HG03378 (cell line): ENCODE data around the gene EGFLAM.

Experiments used
- ATAC-seq: cut with Tn5 transposase; IDR thresholded peaks from one replicate; pipeline ENCODE4 v1.9.1; 2021; ENCODE audit warnings: mild to moderate bottlenecking, moderate library complexity; ENCODE audit not compliant: unreplicated experiment

EGFLAM gene

DNA sequence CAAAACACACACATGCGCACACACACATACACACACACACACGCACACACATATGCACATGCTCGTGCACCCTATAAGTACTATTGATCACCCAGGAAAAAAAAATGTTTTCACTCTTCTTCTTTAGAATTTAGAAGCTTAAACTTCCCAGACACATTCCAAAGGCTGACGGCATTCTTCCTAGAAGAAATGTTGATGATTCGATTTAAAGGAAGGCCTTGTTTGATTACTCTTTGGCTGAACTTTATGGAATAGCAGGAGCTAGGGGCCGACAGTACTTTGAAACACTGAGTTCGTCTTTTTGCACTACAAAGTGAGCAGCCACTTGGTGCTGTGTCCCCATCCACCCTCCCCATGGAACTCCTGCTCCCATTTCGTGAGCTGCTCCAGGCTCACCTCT lies 113.2 kb downstream of the EGFLAM start:
- ATAC-seq: no peak

DNA sequence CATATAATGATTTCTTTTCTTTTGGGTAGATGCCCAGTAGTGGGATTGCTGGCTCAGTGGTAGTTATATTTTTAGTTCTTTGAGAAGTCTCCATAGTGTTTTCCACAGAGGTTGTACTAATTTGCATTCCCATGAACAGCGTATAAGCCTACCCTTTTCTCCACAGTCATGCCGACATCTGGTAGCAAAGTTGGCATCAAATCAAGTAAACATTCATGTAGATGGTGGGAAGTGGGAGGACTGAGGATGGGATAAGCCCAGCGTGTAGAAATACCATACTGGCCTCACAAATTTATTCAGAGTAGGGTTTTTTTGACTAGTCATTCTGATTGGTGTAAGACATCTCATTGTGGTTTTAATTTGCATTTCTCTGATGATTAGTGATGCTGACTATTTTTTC lies 115.4 kb downstream of the EGFLAM start:
- ATAC-seq: no peak

DNA sequence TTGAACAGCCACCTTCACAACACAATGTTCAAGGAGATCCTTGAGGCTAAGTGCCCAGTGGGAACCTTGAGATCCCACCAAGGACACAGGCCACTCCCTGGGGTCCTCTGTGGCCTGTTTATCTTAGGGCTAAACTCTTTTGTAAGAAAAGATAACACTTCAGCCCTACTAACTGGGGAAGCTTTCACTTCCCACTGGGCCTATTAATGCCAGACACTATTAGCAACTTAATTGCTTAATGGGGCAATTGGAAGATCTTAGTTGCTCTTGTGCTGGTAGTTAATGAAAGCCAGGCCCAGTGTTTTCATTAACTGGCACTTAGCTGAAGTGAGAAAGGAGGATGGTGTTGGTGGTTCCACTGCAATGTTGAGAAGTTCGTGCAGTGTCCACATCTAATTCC lies 117.1 kb downstream of the EGFLAM start:
- ATAC-seq: no peak

DNA sequence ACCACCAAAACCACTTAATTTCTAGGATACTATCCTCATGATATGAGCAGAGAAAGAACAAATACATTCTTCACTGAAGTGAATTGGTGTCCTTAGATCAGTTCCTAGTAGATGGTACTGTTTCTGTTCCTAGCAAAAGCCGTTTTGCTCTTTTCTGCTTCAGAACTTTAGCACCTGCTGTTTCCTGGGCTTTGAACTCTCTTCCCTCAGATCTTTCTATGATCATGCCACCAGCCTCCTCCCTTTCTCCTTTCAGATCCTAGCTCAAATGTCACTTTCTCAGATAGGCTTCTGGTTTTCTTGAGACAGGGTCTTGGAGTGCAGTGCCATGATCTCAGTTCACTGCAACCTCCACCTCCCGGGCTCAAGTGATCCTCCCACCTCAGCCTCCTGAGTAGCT lies 118.0 kb downstream of the EGFLAM start:
- no peak for ATAC-seq

DNA sequence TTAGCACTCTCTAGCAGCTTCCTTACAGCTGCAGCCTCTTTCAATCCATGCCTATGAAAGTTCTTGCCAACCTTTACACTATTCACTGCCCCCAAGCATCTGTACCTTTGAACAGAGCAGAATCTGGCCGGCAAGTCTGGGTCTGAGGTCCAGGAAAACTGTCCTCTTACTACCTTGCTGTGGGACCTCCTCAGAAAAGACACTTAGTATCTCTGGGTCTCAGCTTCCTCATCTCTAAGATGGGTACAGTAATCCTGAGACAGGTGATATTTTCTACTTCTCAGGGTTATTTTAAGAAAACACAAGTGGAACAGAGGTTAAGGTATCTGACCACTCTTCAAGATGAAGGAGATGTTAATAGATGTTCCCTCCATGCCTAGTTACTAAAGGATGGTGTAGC lies 120.2 kb downstream of the EGFLAM start:
- ATAC-seq: no peak

DNA sequence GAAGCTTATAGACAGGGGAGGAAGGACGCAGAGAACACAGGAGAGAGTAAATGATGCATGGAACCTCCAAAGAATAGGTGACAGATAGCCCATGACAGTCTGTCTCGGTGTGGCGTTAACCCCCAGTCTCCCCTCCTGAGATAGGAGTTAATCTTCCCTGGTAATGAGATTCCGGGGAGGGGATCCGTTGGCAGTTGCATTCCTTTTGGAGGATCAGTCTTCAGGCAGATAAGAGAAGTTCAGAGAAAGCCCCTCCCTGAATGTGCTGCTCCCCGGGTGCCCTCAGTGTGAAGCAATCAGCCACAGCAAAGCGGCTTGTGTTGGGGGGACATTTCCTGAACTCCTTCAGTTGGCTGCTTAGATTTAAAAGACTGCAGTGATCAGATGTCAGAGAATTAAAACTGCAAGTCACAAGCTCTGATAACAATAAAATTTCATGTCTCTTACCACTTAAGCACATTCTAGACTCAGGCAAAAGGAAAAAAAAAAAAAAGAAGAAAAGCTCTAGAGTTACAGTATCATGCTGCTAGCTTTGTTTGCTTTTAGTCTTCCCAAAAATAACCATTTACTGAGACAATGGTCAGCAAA lies 121.1 kb downstream of the EGFLAM start:
- no peak for ATAC-seq

DNA sequence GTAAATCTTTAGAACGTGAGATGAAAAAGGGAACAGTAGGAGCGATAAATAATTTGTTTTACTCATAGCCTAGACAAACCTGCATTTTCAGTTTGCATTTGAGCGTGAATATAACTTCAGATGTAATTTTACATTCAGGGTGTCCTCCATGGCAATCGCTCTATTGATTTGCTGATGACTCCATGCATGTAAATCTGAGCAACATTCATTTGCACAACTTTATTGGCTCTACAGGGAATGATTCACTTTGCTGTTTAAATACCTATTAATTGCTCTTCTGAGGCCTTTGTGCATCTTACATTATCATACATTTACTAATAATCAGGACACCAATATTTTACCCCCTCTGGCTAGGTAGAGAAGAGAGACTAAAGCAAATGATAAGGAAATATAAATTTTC lies 122.2 kb downstream of the EGFLAM start:
- no peak for ATAC-seq

DNA sequence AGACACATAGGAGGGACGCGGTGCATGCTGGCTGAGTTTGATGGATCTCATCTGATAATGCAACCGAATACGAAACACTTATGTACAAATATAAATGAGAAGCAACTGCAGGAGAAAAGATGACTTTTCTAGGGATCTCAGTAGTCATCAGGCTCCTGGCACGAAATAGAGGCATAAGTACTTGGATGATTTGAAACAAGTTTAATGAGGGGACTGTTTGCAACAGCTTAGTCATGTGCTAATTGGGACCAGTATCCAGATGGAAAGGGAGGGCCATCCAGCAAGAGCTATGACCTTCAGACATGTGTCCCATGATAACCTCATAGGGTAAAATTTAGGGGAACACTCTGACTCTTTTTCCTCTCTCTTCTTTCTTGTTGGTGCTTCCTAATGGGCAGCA lies 123.0 kb downstream of the EGFLAM start:
- no peak for ATAC-seq

DNA sequence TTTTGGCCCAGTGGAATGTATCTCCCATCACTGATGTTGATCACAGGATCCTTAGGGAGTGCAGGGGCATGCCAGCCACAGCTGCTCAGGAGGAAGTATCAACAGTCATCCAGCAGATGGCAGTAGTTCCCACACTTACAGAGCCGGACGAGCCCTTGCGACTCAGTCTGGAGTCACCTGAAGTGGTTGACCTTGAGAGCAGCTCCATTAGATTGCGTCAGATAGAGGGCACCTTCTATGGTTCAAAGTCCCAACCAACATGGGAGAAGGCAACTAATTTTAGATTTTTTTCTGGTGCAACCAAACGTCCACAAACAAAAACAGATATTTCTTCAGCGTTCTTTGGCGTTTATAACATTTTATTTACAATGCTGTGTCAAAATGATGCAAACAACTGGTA lies 124.5 kb downstream of the EGFLAM start:
- peak; percentile 94 for ATAC-seq

DNA sequence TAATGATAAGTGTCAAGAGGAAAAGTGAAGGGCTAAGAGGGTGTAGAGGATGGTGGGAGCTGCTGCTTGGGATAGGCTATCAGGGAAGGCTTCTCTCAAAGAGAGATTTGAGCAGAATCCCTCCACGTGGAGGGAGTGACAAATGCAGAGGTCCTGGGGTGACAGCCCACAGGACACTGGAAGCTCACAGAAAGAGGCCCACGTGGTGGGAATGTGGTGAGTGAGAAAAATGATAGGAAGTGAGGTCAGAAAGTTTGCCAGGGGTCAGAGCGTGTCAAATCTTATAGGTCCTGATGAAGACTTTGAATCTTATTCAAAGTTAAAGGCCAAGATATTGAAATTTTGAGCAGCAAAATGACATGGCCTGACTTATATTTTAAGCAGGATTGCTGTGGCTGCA lies 125.3 kb downstream of the EGFLAM start:
- no peak for ATAC-seq

DNA sequence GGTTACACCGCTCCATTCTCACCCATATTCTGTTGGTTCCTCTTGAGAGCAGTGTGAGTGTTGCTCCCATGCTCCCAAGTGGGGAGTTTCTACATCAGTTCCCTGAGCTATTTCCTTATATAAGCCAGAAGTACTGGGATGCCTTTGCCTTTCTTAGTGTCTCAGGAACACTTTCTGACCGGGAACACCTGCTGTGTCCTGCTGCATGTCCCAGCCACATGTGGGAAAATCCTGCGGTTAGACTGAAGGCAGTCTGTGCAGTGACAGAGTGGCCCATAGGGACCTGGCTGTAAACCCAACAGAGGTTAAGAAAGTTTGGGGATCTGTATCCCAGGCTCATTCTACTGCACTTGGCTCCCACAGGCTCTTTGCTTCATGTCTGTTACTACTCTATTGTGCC lies 126.0 kb downstream of the EGFLAM start:
- ATAC-seq: no peak

DNA sequence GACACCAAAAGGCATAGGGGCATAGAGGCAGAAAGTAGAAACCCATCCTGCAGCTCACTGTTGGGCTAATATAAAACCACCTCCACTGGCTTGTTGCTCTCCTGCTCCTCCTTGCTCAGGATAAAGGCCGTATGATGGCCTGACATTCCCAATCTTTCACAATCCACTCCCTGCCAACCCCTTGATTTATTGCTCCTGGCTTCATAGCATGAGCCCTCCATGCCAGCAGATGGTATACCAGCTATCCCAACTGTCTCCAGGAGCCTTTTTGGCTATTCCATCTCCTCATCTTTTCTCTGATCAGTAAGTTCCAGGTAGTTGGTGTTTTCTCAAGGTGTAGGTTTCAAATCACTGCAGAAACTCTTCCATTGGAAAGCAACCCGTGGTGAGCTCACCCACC lies 128.8 kb downstream of the EGFLAM start:
- ATAC-seq: no peak

DNA sequence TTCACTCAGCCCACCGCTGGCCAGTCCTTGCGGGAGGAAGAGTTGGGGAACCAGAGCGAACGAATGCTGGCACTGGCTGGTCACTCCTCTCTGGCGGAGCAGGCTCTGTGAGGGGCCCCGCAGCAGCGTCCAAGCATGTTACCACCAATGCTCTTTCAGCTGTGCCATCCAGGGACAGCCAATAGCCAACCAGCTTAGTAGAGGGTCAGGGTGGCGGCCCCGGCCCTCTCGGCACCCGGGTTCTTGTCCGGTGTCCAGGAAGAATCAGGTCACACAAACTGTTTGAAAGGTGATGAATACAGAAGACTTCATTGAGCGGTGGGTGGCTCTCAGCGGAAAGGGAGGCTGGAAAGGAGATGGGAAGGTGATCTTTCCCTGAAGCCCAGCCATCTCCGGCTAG lies 135.3 kb downstream of the EGFLAM start:
- ATAC-seq: no peak

DNA sequence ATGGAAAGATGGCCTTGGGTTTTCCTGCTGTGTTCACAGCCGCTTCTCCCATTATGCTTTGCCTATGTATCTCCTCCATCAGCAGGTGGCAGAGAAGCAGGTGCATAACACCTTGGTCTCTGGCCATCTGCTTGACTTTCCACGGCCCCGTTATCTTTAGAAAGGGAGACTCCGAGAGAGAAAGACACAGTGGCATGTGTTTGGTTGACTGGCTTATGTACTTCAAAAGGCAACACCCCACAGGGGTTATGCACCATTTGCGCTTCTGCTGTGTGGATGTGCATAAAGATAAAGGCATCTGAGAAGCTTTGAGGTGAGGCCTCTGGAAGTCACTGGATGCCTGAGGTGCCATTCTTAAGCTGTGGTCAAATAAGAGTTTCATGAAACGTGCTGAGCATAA lies 138.4 kb downstream of the EGFLAM start:
- no peak for ATAC-seq

DNA sequence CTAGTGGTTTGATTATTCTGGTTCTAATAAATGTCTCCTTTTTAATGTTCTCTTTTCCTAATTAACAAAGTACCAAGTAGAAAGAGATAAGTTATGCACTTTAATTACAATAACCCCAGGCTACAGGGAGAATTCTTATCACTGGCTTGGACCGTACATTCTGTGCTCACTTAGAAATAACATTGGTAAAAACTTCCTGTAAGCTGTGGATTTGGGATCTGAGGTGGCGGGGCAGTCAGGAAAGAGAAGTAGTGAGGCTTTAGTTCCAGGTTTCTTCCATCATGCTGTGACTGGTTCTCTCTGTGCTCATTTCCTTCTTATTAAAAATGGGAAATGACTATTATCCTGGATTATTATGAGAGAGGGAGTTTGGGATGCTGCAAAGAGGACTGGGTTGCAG lies 142.0 kb downstream of the EGFLAM start:
- ATAC-seq: no peak

DNA sequence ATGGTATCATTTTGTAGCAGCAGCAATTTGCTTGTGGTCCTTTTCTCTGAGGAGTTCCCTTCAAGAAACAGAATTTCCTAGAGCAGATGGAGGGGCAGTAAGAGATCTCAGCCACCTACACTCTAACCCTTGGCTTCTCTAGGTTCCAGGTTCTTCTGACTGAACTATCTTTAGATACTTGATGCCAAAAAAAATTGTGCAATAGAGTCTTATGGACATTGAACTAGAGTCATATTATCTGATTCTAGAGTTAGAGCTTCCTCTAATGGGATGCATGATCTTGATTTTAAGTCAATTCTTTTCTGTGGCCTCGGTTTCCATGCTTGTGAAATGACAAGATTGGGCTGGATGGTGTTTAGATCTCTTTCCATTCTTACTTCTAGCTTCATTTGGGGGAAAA lies 142.8 kb downstream of the EGFLAM start:
- no peak for ATAC-seq

DNA sequence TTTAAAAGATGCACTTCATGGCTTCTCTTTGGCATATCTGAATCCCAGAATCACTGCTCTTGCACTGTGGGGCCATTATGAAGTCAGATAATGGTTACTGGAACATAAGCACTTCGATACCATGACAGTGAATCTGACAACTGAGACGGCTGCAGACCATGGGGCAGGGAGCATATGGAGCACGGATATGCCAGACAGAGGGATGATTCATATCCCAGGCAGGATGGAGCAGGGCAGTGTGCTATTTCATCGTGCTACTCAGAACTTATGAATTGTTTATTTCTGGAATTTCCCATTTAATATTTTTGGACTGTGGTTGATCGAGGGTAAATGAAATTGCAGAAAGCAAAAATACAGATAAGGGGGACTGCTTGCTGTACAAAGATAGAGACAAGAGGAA lies 145.0 kb downstream of the EGFLAM start:
- ATAC-seq: no peak

DNA sequence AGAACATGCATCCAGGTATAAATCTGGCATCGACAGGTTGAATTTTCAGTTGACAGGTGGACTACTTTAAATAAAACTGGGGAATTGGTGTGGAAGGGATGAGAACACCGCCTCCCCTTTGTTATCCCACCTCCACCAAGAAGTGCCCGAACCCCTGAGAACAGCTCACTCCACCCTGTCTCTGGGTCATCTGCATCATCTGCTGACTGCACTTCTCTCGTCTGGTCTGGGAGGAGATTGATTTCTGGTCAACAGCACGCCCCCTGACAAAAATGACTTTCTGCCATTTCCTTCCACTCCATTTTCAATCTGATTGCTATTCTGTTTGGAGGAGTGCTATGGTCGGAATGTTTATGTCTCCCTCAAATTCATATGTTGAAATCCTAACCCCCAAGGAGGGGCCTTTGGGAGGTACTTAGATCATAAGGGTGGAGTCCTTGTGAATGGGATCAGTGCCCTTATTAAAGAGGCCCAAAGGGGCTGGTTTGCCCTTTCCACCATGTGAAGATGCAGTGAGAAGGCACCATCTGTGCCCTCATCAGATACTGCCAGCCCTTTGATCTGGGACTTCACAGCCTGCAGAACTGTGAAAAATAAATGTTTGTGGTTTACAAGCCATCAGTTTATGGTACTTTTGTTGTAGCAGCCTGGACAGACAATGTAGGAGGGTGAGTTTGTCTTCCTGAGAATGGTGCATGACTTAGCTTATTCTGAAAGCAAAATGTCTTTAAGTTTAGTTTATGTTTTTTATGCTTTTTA lies 145.7 kb downstream of the EGFLAM start:
- ATAC-seq: no peak

DNA sequence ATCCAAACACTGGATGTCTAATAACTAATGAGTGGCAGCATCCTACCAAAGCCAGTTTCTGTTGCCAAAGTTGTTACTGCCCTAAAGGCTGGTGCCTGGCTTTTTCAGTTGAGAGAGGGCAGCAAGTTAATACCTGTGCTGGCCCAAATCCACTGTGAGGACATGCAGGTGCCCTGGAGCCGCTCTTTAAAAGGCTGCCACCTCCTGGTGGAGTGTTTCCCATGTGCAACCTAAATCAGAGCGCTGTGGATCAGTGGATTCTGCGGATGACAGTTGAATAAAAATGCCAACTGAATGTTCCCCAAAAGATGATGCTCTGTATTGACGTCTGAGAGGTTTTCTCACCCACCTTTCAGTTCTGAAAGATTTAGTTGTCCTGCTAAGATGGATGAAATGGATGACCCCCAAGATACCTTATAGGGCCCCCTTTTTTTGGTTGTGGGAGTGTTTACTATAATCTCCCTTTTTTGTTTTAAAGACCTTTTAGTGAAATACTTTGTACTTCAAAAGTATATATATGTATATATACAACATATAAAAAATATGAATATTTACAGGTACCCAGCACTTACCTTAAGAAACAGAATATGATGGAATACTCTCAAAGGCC lies 146.4 kb downstream of the EGFLAM start:
- no peak for ATAC-seq

DNA sequence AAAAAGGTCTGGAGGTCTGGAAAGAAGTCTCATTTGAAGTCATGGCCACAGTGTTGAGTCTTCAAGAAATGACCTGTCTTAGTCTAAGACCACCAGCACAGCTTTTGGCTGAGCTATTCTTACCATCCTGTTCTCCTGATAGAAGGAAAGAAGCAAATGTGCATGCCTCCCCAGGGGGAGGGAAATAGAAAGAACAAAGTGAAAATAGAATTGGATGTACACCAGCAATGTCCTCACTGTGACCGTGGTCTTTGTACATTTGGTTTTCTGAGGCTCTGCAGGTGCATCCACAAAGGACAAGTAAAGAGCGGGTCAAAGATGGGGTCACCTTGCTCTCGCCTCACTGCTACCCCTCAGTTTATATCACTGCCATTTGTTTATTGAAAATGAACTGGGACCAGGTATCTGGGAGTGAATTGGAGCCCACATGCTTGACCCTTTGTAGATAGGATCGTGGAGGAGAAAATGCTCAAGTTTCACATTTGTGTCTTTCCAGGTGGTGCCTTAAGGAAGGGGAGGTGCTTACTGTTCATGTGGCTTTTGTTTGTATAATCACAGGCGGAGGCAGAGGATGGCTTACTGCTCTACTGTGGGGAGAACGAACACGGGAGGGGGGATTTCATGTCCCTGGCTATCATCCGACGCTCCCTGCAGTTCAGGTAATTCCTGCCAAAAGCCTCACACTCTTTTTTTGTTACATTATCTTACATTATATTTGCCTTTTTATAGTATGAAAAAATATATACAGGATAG lies 150.3 kb downstream of the EGFLAM start:
- no peak for ATAC-seq

DNA sequence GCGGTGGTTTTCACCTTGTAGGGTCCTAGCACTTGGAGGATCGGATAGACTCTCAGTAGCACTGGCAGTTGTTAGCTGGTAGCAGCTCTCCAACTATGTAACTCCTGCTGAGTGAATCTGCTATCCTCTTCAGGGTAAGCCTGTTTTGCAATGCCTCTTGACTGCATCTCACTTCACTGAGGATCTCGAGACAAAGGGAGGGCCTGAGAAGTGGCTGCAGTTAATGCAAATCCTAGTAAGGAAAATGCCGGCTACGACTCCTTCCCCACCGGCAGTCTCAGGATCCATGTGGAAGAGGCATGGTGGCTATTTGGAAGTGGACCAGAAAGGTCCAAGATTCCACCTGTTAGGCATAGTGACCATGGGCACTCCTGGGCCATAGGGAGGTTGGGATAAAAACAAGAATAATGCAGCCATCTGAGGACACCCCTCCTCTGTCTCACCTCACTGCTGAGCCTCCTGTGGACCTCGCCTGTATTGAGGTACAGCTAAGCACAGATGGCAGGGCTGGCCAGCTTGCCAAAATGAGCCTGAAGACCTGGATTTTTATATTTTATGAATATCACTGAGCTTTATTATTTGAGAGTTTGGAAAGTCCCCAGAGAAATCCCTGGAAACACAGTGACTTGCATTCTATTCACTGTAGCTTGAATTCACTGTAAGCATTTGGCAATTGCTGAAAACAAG lies 152.1 kb downstream of the EGFLAM start:
- no peak for ATAC-seq
